Glutamatergic neuron (in vitro differentiated cells): Measurements from ENCODE around the gene SNX13. TPM values are rescaled to one million over a fixed set of nuclear protein-coding genes. Genes with fewer than 3 reads are reported as not detected.

Experiments
- DNase-seq: peaks from one replicate; pipeline ENCODE4 v3.0.0; 2022
- H3K27ac Mint-ChIP-seq: one replicate; pipeline ENCODE4 v1.8.0; 2020; ENCODE audit warnings: mild to moderate bottlenecking, mixed read lengths, inconsistent platforms; ENCODE audit not compliant: unreplicated experiment
- H3K27me3 Mint-ChIP-seq: one replicate; pipeline ENCODE4 v1.8.0; 2020; ENCODE audit warnings: mild to moderate bottlenecking, moderate library complexity, mixed read lengths, inconsistent platforms; ENCODE audit not compliant: unreplicated experiment
- H3K36me3 Mint-ChIP-seq: one replicate; pipeline ENCODE4 v1.8.0; 2020; ENCODE audit warnings: mild to moderate bottlenecking, mixed read lengths, inconsistent platforms; ENCODE audit not compliant: unreplicated experiment
- H3K4me1 Mint-ChIP-seq: one replicate; pipeline ENCODE4 v1.8.0; 2020; ENCODE audit warnings: mild to moderate bottlenecking, low read depth, mixed read lengths, inconsistent platforms; ENCODE audit not compliant: unreplicated experiment
- H3K4me3 Mint-ChIP-seq: one replicate; pipeline ENCODE4 v1.8.0; 2020; ENCODE audit warnings: mild to moderate bottlenecking, mixed read lengths, inconsistent platforms; ENCODE audit not compliant: unreplicated experiment
- H3K9me3 Mint-ChIP-seq: one replicate; pipeline ENCODE4 v1.8.0; 2020; ENCODE audit warnings: mild to moderate bottlenecking, moderate library complexity, mixed read lengths, inconsistent platforms; ENCODE audit not compliant: unreplicated experiment
- CTCF ChIP-seq: fragments of 200-600 bp; sonication (generic); IDR thresholded peaks from one replicate; pipeline ENCODE4 v1.5.0; 2021; ENCODE audit not compliant: partially characterized antibody, unreplicated experiment
- total RNA-seq: library from RNA; stranded (reverse); fragmentation: NEBNext Ultra II Directional; extraction: Animal tissue kit (Norgen Biotek cat#: 25700); gene quantifications from one replicate; pipeline ENCODE4 v1.2.1, GENCODE V29; 2021; ENCODE audit not compliant: unreplicated experiment

The SNX13 gene
- total RNA-seq, 1 donor from 2014 or later: 29.9 TPM

GRCh38 chr7:17957871-17958270 lies 17.6 kb upstream of the SNX13 start:
- DNase-seq: no peak
- no peak for TF ChIP-seq CTCF
- H3K27me3 Mint-ChIP-seq: no peaks in the 10 kb centered on the region
- no peak overlapping the region for H3K4me3 Mint-ChIP-seq
- no peaks in the 10 kb centered on the region for H3K9me3 Mint-ChIP-seq
- H3K4me1 Mint-ChIP-seq: no peaks in the 10 kb centered on the region
- no peaks in the 10 kb centered on the region for H3K36me3 Mint-ChIP-seq
- no peak overlapping the region for H3K27ac Mint-ChIP-seq

DNA sequence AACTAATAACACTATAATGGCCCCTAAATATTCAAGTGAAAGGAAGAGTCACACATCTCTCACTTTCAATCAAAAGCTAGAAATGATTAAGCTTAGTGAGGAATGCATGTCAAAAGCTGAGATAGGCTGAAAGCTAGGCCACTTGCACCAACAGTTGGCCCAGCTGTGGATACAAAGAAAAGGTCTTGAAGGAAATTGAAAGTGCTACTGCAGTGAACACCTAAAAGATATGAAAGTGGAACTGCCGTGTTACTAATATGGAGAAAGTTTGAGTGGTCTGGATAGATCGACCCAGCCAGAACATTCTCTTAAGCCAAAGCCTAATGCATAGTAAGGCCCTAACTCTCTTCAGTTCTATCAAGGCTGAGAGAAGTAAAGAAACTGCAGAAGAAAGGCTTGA lies 12.1 kb upstream of the SNX13 start:
- TF ChIP-seq CTCF: no peak
- no peak for DNase-seq
- Mint-ChIP-seq H3K36me3 (no peaks in the 10 kb centered on the region), H3K4me3 (no peak overlapping the region), H3K27ac (no peak overlapping the region), H3K4me1 (no peaks in the 10 kb centered on the region), H3K9me3 (no peaks in the 10 kb centered on the region), H3K27me3 (no peaks in the 10 kb centered on the region)

- Mint-ChIP-seq H3K36me3 (no peaks in the 10 kb centered on the region), H3K27me3 (no peaks in the 10 kb centered on the region), H3K27ac (no peak overlapping the region), H3K4me3 (no peak overlapping the region), H3K9me3 (no peaks in the 10 kb centered on the region), H3K4me1 (no peaks in the 10 kb centered on the region)
- no peak for TF ChIP-seq CTCF
- no peak for DNase-seq
These were observed 11.5 kb upstream of the SNX13 start for GRCh38 chr7:17951742-17952254.

GRCh38 chr7:17948526-17949238 lies 8.4 kb upstream of the SNX13 start:
- H3K4me3 Mint-ChIP-seq: no peak overlapping the region
- no peak overlapping the region for H3K27ac Mint-ChIP-seq
- TF ChIP-seq CTCF: no peak
- H3K4me1 Mint-ChIP-seq: no peaks in the 10 kb centered on the region
- H3K27me3 Mint-ChIP-seq: no peaks in the 10 kb centered on the region
- H3K36me3 Mint-ChIP-seq: no peaks in the 10 kb centered on the region
- DNase-seq: no peak
- no peaks in the 10 kb centered on the region for H3K9me3 Mint-ChIP-seq

- H3K4me1 Mint-ChIP-seq: no peaks in the 10 kb centered on the region
- H3K36me3 Mint-ChIP-seq: no peaks in the 10 kb centered on the region
- H3K27me3 Mint-ChIP-seq: no peaks in the 10 kb centered on the region
- TF ChIP-seq CTCF: no peak
- no peak overlapping the region for H3K4me3 Mint-ChIP-seq
- no peaks in the 10 kb centered on the region for H3K9me3 Mint-ChIP-seq
- no peak overlapping the region for H3K27ac Mint-ChIP-seq
- no peak for DNase-seq
These were observed 7.3 kb upstream of the SNX13 start for GRCh38 chr7:17947620-17948019.
